Renal cortical epithelial cell (primary cell): ENCODE results near the gene CDKAL1. TPM values are rescaled to one million over a fixed set of nuclear protein-coding genes. Genes with fewer than 3 reads are reported as not detected.
"Not testable (repeated sequence)": the region's sequence is repeated elsewhere in the genome, so short reads cannot be mapped to it uniquely, and the experiment has no call there.

Experiments
- DNase-seq: peaks from one replicate; pipeline ENCODE4 v3.0.0-alpha.2; 2011; ENCODE audit warnings: low read depth
- total RNA-seq: library from RNA; depleted of rRNA; stranded (reverse); fragments of >200 nt; gene quantifications from 2 replicates; pipeline ENCODE4 v1.2.3, GENCODE V29; 2014

The CDKAL1 gene
- total RNA-seq, 1 donor from 2014 or later: 28.3 TPM

DNA sequence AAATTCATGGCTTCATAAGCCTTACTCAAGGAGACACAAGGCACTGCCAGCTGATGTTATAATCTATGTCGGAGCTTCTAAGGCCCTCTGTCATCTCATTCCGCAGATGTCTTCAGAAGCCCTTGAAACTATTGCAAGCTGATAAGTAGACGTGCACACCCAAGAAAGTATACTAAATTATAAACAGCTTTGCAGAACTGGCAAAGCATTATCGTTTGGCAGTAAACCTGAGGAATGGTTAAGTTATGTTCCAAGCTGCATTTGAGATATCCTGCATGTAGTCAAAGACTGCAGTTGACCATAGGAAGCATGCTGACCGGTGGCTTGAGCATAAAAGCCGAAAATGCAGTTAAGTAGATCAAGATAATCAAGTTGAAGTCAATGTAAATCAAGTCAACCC, 633.5 kb downstream of the CDKAL1 start:
- no peak for DNase-seq

DNA sequence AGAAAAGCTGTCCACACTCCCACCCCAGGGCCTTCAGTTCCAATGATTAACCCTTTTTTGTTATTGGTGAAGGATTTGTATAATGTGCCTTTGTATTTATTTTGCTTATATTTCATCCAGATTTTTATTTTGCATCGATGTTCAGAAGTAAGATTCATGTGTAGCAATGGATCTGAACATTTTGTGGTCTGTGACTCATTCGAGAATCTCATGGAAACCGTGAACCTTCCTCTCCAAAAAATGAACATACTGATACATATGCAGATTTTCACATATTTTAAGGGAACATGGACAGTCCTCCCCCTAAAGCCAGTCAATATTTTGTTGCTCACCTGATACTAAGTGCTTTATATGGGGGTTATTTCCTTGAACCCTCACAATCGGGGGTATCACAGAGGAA, 637.5 kb downstream of the CDKAL1 start:
- no peak for DNase-seq

DNA sequence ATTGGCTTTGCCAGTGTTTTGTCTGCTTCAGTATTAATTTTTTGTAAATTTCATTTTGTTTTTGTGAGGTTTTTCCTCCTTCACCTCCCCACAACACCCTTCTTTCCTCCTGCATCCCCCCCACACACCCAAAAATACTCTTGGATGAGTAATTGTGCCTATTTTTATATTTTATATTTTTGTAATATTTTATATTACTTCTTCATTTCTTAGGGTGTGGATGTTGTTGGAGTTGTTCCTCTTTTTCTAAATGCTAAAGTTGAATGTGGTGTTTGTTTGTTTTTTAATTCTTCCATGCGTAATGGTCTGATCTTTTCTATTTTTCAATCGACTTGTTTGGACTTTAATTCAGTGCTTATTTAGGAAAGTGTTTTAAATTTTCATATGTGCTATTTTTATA, 638.8 kb downstream of the CDKAL1 start:
- no peak for DNase-seq

DNA sequence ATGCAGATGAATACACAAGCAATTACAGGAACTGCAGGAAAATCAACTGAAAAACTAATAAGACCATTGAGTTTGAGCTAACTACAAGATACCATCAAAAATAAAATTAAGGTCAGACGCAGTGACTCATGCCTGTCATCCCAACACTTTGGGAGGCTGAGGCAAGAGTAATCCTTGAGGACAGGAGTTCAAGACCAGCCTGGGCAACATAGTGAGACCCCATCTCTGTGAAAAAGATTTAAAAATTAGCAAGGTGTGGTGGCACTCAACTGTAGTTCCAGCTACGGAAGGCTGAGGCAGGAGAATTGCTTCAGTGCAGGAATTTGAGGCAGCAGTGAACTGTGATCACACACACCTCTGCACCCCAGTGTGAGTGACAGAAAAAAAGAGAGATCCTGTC, 639.4 kb downstream of the CDKAL1 start:
- no peak for DNase-seq

DNA sequence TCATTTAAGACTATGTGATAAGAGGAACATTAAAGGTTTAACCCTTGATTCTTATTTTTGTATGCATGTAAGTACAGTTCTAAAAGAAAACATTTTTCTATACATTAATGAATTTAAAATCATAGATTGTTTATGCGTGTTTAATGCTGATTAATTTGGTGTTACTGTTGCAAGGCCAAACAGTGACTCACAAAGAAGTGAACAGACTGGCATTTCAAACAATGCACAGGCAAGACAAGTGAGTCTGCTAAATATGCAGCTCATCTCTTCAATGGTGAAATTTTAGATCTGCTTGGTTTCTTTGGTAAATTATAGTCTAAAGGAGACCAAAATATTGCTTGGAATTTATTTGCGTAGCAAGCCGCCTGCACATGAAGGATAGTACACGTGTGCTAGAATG, 641.9 kb downstream of the CDKAL1 start:
- no peak for DNase-seq

DNA sequence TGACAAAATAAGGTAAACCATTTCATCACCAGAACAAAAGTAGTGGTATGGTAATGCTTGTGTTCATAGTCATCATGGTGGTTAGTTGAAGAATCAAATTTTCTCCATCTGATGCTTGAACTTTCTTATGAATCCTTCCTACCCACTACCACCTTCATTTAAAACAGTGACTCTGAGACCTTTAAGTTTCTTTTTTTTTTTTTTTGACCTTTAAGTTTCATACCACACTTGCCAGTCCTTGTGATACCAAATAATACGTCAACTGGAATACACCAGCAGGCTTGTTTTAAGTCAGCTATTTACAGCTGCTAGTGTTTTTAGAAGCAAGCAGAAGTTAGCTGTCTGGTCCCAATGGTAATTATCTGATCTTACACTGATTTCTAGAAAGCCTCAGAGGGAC, 645.9 kb downstream of the CDKAL1 start:
- no peak for DNase-seq

DNA sequence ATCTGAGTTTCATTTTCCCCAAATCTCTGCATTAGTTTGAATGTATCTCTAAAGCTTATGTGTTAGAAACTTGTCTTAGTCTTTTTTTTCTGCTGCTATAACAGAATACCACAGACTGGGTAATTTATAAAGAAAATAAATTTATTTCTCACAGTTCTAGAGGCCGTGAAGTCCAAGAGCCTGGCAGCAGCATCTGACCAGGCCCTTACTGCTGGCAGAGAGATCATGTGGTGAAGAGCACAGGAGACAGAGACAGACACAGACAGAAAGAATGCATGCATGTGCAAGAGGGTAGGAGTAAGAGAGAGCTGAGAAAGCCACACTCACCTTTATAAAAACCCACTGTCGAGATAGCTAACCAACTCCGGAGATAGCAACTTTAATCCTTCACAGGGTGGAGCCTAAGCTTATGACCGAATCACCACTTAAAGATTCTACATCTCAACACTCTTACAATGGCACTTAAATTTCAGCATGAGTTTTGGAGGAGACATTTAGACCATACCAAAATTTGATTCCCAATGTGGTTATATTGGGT, 646.6 kb downstream of the CDKAL1 start:
- no peak for DNase-seq

DNA sequence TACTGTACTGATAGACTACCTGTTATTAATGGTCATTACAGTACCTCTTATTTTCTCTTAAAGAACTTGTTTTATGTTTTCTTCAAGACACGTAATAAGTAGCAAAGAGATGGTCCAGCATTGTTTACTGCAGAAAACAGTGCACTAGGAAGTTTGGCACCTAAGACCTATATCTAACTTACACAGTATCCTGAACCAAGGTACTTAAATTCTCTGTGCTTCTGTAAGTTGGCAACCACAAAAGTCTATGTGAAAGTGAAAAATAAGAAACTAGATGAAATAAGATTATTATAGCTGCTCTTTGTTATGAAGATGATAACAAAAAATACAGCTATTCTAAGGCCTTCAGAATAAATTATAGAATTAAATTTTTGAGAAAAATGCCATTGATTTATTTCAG, 647.6 kb downstream of the CDKAL1 start:
- DNase-seq: no peak

DNA sequence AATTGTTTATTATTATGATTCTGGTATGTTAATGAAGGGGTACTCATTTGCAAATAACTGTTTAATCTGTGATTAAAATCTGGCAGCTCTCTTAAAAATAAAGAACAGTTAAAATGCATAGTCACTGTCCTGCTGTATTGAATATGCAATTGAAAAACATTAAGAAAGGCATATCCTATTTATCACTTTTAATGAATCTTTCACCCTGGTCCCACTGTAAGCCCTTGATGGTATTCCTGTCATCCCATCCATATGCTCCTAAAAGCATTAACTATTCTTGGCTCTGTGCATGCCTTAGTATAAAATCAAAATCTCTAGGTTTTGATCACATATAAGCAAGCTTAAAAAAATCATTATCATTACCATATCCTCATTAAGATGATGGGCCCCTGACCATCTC, 648.3 kb downstream of the CDKAL1 start:
- no peak for DNase-seq

DNA sequence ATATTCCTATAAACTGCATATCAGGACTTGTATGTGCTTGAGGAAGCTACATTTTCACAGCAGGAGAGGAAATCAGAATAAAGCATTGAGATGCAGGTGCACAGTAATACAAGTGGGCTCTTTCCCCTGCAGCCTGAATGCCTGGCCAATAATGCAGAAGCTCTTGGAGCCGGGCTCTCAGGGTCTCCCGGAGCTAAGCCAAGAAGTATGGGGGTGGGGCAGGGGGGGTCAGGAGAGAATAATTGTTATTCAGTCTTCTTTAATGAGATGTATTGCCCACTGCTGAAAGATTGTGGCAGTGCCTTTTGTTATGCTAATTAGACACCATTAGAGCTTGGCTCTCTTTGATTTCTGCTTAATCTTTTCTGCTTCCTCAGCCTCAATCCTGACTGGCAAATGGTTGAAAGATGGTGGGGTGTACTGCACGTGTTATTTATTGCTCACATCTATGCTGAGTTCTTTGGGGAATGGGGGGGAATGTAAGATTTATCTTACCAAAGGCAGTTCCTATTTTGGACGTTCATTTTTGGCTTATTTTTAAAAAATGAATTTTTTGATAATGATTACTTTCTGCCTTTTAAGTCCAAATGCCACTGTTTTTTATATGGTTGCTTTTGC, 651.7 kb downstream of the CDKAL1 start:
- DNase-seq: no peak

DNA sequence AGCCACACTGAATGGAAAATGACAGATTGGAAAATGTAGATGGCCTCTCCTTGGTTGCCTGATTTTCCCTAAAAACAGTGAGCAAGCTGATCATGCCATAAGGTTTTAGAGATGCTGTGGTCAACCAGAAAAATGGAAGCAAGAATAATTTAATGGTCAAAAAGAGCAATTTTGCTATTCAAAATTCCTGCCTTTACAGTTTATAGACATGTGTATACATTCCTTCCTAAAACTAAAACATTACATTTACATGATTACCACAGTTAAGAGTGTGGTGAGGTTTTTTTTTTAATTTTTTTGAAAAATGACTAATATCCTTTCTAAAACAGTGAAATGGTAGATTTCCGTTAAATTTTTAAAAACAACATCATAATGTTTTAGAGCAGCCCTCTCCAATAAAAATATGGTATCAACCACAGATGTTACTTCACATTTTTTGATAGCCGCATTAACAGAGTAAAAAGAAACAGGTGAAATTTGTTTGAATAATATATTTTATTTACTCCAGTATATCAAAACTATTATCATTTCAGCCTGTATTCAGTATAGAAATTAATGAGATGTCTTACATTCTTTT, 652.3 kb downstream of the CDKAL1 start:
- no peak for DNase-seq

DNA sequence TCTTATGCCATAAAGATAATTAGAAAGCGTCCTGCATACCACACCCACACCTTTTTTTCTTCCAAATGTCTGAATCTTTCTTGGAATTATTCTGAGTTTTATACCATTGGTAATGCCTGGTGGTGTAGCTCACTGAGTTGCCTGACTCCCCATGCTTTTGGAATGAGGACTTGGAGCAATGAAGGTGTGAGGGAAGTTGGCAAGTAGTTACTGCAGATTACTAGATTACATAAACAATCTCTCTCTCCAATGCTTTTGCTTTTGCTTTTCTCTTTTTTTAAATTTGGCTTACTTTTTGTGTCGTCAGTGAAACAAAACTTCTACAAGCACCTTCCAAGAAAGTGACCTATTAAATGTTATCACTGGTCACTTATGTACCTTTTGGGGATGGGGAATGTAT, 653.2 kb downstream of the CDKAL1 start:
- no peak for DNase-seq

DNA sequence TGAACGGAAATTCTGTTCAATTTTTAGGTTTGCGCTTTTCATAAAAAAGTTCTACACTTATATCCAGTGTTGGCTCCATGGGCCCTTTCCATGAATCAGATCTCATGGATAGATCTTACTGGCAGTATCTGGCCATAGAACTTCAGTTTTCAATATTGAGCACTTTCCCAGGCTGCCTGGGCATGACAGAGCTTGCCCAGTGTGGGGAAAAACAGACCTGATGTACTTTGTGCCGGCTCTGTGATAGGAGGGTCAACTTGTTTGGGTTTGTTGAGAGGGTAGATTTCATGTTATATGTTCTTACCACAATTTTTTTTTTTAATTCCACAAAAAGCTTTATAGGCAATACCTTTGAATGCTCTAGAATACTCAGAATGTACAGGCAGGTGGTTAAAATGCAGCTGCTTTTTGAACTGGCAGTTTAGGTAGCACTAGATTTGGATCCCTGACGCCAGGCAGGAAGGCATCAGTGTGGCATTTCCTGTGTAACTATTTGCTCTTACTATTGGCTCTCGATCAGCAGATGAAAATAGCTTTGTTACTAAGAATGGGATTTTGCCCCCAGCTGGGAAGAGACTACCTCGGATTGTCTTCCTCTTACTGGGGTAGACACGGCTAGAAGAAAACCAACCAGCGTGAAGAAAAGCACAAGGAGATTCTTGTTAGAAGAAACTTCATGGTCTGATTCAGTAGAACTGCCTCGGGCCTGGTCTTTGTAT, 654.4 kb downstream of the CDKAL1 start:
- no peak for DNase-seq

DNA sequence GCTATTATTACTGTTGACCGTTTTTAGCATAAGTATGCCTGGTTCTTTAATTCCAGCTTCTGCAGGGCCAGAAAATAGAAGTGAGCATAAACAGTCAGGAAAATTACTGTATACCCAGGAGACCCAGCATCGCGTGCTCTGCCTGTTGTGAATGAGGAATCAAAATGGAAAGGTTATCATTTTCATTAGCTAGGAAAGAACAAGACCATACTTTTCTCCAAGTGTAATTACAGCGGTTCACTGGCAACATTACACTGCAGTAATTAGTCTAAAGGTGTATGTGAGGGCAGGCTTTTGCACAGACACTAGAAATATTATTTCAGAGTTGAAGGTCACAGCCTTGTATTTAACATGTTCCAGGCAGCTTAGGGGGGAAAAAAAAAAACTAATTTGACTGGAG, 655.5 kb downstream of the CDKAL1 start:
- no peak for DNase-seq

DNA sequence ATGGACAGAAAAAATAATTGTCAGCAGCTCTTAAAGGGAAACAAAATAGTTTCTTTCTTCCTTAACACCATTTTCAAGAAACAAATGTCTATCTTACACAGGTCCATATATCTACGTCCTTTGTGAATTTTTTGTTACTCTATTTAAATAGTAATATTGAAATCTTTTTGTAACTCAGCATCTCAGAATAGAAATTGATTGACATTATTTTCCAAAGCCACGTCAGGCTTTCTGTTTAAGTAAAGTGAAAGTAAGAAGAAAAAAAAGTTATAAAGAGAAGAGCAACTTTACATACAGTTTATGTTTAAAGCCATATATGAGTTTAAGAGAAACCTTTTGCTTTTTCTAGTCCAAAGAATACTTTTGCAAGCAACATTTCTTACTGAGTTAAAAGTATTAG, 656.4 kb downstream of the CDKAL1 start:
- DNase-seq: no peak

DNA sequence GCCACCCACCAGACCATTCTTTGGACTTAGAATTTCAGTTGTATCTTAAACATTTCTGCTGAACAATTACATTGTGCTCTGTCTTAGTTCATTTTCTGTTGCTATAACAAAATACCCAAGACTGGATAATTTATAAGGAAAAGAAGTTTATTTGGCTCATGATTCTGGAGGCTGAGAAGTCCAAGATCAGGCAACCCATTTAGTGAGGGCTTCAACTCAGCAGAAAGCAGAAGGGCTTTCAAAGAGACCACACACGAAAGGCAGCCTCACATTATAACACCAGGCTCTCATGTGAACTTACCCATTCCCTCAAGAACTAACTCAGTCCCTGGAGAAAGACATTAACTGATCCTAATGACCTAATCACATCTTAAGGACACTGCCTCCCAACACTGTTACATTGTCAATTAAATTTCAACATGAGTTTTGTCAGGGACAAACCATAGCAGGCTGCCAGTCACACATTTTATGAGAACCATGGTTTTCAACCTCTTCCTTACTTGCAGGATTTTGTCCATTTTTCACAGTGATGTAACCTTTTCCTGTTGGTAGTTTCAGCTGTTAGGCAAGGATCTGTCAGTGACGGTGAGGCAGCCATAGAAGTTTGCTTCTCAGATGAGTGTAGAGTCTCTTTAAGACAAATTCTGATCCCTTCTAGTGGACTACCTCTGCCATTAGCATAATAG, 659.7 kb downstream of the CDKAL1 start:
- no peak for DNase-seq

DNA sequence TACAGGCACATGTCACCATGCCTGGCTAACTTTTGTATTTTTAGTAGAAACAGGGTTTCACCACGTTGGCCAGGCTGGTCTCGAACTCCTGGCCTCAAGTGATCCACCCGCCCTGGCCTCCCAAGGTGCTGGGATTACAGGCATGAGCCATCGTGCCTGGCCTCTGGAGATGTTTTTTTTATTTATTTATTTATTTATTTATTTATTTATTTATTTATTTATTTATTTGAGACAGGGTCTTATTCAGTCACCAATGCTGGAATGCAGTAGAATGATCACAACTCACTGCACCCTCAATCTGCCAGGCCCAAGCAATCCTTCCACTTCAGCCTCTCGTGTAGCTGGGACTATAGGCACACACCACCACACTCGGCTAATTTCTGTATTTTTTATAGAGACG, 661.0 kb downstream of the CDKAL1 start:
- not testable (repeated sequence) for DNase-seq

DNA sequence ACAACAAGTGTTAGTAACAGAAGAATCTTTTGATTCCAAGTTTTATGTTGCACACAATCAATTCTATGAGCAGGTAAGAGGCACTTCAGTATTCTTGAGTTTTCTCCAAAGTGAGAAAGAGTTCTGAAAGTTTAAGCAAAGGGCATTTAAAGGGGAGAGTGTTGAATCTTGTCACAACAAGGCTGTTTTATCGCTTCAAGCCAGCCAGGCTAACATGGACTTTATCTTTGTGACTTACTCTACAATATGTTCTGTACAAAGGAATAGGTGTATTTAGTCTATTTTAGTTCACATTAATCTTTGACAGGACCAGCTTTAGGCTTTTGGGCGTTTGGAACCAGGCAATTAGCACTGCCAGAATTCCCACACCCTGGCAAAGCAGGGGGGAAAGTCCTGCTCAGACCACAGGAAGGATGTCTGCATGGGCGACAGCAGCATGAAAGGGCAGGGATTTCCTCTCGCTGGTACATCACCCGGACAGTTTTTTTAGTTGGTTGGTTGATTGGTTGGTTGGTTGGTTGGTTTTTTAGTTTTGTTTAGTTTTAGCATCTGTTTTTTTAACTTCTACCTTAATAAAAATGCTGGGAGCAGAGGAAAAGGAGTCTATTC, 663.9 kb downstream of the CDKAL1 start:
- no peak for DNase-seq

DNA sequence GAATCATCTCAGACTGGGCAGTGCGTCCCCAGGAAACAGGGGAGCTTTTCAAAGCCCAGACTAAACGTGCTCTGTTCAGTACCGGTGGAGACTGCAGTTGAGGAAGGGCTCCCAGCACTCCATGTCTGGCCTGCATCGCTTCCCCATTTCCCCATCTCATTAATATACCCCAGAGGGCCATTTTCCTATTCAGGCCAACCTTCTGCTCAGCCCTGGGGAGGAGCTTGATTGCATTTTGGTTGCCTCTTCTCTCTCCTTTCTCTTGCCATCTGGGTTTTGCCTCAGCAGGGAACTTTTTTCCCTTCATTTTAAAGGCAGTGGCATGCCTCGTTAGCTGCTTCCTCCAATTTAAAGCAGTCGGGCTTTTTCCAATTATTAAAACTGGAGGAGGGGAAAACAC, 665.0 kb downstream of the CDKAL1 start:
- DNase-seq: no peak

DNA sequence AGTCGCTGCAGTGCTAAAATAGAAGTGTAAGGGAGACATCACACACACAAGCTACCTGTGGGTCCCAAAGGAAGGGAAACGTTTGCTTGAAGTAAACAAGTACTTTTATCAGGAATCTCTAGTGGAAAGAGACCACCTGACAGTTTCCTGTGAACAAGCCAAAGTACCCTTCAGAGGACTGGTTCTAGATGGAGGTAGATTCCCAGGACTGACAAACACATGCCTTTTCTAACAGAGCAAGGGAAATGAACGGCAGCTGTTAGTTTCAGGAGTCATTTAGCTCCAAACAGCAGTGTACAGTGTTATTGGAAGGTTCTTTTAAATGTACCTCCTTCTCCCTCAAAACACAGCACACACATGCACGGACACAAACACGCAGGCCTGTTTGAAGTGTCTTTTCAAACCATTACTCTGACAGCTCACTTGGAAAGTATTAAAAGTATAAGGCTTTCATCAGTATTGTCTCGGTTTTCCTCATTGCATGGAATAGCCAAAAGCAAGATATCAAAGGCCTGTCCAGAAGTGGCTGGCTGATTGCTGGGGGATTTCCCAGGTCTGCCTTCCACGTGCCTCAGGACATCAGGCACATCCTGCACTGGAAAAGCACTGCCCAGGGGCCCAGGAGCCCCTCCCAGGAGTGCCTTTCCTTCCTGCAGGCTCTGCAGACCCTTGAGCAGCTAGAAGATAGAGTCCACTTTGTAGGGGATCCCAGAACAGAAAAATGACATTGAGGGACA, 666.0 kb downstream of the CDKAL1 start:
- no peak for DNase-seq

DNA sequence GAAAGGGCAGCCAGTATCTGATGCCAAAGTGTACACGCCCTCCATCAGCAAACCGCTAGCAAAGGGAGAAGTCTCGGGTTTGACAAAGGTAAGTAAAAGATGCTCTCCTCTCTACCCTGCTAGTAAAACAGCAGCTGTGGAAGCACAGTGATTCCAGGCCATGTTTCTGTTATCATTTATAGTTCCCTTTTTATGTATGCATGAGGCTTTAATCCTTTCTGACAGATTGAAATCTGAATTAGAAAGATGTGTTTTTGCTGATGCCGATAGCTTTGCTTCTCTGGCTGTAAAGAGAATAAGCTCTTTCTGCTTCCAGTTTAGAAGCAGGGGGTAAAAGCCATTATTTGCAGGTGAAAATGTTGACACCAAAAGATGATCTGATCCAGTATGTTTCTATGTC, 666.9 kb downstream of the CDKAL1 start:
- no peak for DNase-seq
